HepG2 (cell line): ENCODE data around the gene LDLRAD4. TPM values are rescaled to one million over a fixed set of nuclear protein-coding genes. Genes with fewer than 3 reads are reported as not detected.

Source experiments
- ATAC-seq: fragments of 200-7000 bp; cut with Tn5 transposase; 3 replicates; pipeline ENCODE4 v1.9.1; 2020; ENCODE audit warnings: mild to moderate bottlenecking, moderate library complexity
- BruUV-seq: library from RNA; stranded (reverse); fragments of 400-500 nt; replicated peaks from 2 replicates; lab custom pipeline; 2021; lab: Mats Ljungman, UMichigan
- CTCF ChIA-PET: fragments of 300-600 bp; formaldehyde crosslinking; extraction: SDS; loops from one replicate; lab custom pipeline; 2021; ENCODE audit warnings: low total read pairs, inconsistent platforms, low intra/inter-chr PET ratio; lab: Yijun Ruan, JAX
- POLR2A ChIA-PET: fragments of 350-600 bp; sonication (Branson Sonifier 250); formaldehyde crosslinking; loops from one replicate; lab custom pipeline; 2020; ENCODE audit warnings: antibody characterized with exemption, inconsistent platforms; lab: Yijun Ruan, JAX
- DNase-seq: peaks from one replicate; pipeline ENCODE4 v3.0.0-alpha.2; 2015; ENCODE audit warnings: low spot score
- FAIRE-seq: peaks from 3 replicates; lab custom pipeline; 2011; peaks lifted over from hg19 to GRCh38; lab: Jason Lieb, UNC
- H2AFZ ChIP-seq: one replicate; pipeline ENCODE4 v1.6.1; 2011; ENCODE audit warnings: low read length, inconsistent platforms
- H3K27ac ChIP-seq: fragments of 300-600 bp; 3 replicates; pipeline ENCODE4 v1.8.0; 2011; ENCODE audit warnings: mixed run types, mild to moderate bottlenecking, mixed read lengths, low read length, inconsistent platforms; ENCODE audit not compliant: insufficient read depth; ENCODE audit errors: extremely low read length
- H3K27me3 ChIP-seq, 2 experiments: fragments of 200-600 bp in 1 of 2; 2 replicates in 1 of 2; 3 replicates in 1 of 2; pipeline versions ENCODE4 v1.6.0 to v1.8.0; 2011; ENCODE audit warnings: low read length in 2 of 2, mild to moderate bottlenecking in 2 of 2, moderate library complexity in 2 of 2, inconsistent platforms in 1 of 2; ENCODE audit not compliant: insufficient read depth in 2 of 2, control insufficient read depth in 1 of 2
- H3K36me3 ChIP-seq, 2 experiments: fragments of 200-600 bp in 1 of 2; replicated peaks in 1 of 2; 2 replicates in 1 of 2; 3 replicates in 1 of 2; pipeline versions ENCODE4 v1.5.1 to v1.8.0; 2011; ENCODE audit warnings: low read length in 2 of 2, inconsistent platforms in 1 of 2; ENCODE audit not compliant: insufficient read depth in 2 of 2, control insufficient read depth in 1 of 2
- H3K4me1 ChIP-seq: 2 replicates; pipeline ENCODE4 v1.5.1; 2012; ENCODE audit warnings: low read length, inconsistent platforms; ENCODE audit not compliant: insufficient read depth
- H3K4me2 ChIP-seq: 2 replicates; pipeline ENCODE4 v1.6.0; 2011; ENCODE audit warnings: low read depth, low read length, inconsistent platforms
- H3K4me3 ChIP-seq, 3 experiments: fragments of 200-600 bp in 1 of 3; sonication (generic), shearing (Covaris generic) in 1 of 3; replicated peaks in 1 of 3; 2 replicates each; pipeline ENCODE4 v1.5.1; 2011 to 2016; ENCODE audit warnings: low read length in 3 of 3, inconsistent platforms in 2 of 3, low read depth in 2 of 3, mild to moderate bottlenecking in 2 of 3, control low read depth in 1 of 3, mixed read lengths in 1 of 3; ENCODE audit not compliant: insufficient read depth in 1 of 3
- H3K79me2 ChIP-seq: one replicate; pipeline ENCODE4 v1.6.1; 2011; ENCODE audit warnings: low read length, inconsistent platforms; ENCODE audit not compliant: insufficient read depth
- H3K9ac ChIP-seq: 2 replicates; pipeline ENCODE4 v1.6.0; 2011; ENCODE audit warnings: mild to moderate bottlenecking, low read depth, low read length, inconsistent platforms; ENCODE audit not compliant: insufficient read depth
- H3K9me3 ChIP-seq: 2 replicates; pipeline ENCODE4 v1.5.1; 2012; ENCODE audit warnings: mild to moderate bottlenecking, low read length
- H4K20me1 ChIP-seq: 2 replicates; pipeline ENCODE4 v1.6.0; 2011; ENCODE audit warnings: inconsistent platforms, mild to moderate bottlenecking, low read length, moderate library complexity; ENCODE audit not compliant: insufficient read depth
- ETV5 ChIP-seq: IDR thresholded peaks from 2 replicates; pipeline ENCODE4 v1.6.1; 2018; ENCODE audit warnings: missing biosample characterization, missing genetic modification reagents, inconsistent platforms, borderline replicate concordance
- NRL ChIP-seq: sonication (generic); formaldehyde crosslinking; IDR thresholded peaks from 2 replicates; pipeline ENCODE4 v1.5.0; 2020; ENCODE audit warnings: missing genetic modification reagents, mild to moderate bottlenecking, moderate library complexity, borderline replicate concordance
- in situ Hi-C: cut with HindIII; loops from 2 replicates; pipeline ENCODE4 v1.10.0; 2017; ENCODE audit warnings: low pct_unique_long_range_greater_than_20kb; ENCODE audit not compliant: extremely low pct_ligation_motif_present
- intact Hi-C: fragments of 100-400 bp; cut with micrococcal nuclease; formaldehyde crosslinking; loops from one replicate; pipeline ENCODE4 v1.10.0; 2022; ENCODE audit not compliant: unreplicated experiment
- polyA plus RNA-seq, 8 experiments: library from polyadenylated mRNA; depleted of rRNA in 3 of 8; stranded (reverse) in 7 of 8; unstranded in 1 of 8; fragments of >200 nt; fragmentation: Illumina TruSeq in 4 of 8; extraction: Trizol in 4 of 8; gene quantifications; 2 replicates each; pipeline versions ENCODE4 v1.2.1 to v1.2.3, GENCODE V29; 2011 to 2016; ENCODE audit warnings: low read depth in 4 of 8, missing spikeins in 1 of 8, mixed read lengths in 1 of 8; ENCODE audit not compliant: insufficient read depth in 1 of 8
- total RNA-seq, 5 experiments: library from RNA; depleted of rRNA; stranded (reverse); fragments of >200 nt; fragmentation: Illumina TruSeq; extraction: Trizol; gene quantifications; 2 replicates each; pipeline ENCODE4 v1.2.3, GENCODE V29; 2016; ENCODE audit warnings: low read depth in 1 of 5
- TF ChIP-seq, protein P1 (sequence below): sonication (generic); formaldehyde crosslinking; IDR thresholded peaks from 2 replicates; pipeline ENCODE4 v1.4.0; 2020; ENCODE audit warnings: missing genetic modification reagents
- TF ChIP-seq, protein P2 (sequence below): sonication (generic); formaldehyde crosslinking; IDR thresholded peaks from 2 replicates; pipeline ENCODE4 v1.4.0; 2020; ENCODE audit warnings: mild to moderate bottlenecking, missing genetic modification reagents
- TF ChIP-seq, protein P3 (sequence below): sonication (generic); formaldehyde crosslinking; IDR thresholded peaks from 2 replicates; pipeline ENCODE4 v1.5.0; 2020; ENCODE audit warnings: mild to moderate bottlenecking, missing genetic modification reagents

The LDLRAD4 gene
- total and polyA plus RNA-seq, 2 of the 13 experiments (the other 11 are each of a cell fraction or from before 2014, with no cell fraction given): 13.6 to 20.9 TPM

DNA sequence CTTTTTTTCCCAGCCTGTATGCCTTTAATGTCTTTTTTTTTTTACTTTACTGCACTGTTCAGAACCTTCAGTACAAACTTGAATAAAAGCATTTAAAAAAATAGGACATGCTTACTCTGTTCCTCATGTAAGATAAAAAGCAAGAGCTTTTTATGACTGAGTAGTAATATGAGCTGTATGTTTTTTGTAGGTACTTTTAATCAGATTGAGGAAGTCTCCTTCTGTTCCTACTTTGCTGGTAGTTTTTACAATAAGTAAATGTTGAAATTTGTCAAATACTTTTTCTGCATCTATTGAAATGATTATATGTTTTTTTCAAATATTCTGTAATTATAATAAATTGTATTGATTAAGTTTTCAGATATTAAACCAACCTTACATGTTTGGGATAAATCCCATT, 318.0 kb downstream of the LDLRAD4 start:
- no peaks in the 10 kb centered on the region for H3K36me3 ChIP-seq
- H3K4me2 ChIP-seq: no peak overlapping the region
- intact Hi-C loops (no loop called here), in situ Hi-C loops (loop anchor here (10.0 kb wide), 1 partner anchor 312 kb away; no protein-coding TSS in a partner anchor)
- no peak overlapping the region for H3K9ac ChIP-seq
- CTCF ChIA-PET: no interaction called here
- ATAC-seq: no peak
- H3K4me1 ChIP-seq: peaks cover 79% of the 10 kb centered on the region
- TF ChIP-seq NRL (CRISPR knock-in tag): no peak
- TF ChIP-seq, protein P1, sequence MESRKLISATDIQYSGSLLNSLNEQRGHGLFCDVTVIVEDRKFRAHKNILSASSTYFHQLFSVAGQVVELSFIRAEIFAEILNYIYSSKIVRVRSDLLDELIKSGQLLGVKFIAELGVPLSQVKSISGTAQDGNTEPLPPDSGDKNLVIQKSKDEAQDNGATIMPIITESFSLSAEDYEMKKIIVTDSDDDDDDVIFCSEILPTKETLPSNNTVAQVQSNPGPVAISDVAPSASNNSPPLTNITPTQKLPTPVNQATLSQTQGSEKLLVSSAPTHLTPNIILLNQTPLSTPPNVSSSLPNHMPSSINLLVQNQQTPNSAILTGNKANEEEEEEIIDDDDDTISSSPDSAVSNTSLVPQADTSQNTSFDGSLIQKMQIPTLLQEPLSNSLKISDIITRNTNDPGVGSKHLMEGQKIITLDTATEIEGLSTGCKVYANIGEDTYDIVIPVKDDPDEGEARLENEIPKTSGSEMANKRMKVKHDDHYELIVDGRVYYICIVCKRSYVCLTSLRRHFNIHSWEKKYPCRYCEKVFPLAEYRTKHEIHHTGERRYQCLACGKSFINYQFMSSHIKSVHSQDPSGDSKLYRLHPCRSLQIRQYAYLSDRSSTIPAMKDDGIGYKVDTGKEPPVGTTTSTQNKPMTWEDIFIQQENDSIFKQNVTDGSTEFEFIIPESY: no peak
- TF ChIP-seq, protein P2, sequence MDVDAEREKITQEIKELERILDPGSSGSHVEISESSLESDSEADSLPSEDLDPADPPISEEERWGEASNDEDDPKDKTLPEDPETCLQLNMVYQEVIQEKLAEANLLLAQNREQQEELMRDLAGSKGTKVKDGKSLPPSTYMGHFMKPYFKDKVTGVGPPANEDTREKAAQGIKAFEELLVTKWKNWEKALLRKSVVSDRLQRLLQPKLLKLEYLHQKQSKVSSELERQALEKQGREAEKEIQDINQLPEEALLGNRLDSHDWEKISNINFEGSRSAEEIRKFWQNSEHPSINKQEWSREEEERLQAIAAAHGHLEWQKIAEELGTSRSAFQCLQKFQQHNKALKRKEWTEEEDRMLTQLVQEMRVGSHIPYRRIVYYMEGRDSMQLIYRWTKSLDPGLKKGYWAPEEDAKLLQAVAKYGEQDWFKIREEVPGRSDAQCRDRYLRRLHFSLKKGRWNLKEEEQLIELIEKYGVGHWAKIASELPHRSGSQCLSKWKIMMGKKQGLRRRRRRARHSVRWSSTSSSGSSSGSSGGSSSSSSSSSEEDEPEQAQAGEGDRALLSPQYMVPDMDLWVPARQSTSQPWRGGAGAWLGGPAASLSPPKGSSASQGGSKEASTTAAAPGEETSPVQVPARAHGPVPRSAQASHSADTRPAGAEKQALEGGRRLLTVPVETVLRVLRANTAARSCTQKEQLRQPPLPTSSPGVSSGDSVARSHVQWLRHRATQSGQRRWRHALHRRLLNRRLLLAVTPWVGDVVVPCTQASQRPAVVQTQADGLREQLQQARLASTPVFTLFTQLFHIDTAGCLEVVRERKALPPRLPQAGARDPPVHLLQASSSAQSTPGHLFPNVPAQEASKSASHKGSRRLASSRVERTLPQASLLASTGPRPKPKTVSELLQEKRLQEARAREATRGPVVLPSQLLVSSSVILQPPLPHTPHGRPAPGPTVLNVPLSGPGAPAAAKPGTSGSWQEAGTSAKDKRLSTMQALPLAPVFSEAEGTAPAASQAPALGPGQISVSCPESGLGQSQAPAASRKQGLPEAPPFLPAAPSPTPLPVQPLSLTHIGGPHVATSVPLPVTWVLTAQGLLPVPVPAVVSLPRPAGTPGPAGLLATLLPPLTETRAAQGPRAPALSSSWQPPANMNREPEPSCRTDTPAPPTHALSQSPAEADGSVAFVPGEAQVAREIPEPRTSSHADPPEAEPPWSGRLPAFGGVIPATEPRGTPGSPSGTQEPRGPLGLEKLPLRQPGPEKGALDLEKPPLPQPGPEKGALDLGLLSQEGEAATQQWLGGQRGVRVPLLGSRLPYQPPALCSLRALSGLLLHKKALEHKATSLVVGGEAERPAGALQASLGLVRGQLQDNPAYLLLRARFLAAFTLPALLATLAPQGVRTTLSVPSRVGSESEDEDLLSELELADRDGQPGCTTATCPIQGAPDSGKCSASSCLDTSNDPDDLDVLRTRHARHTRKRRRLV (CRISPR knock-in tag): no peak
- TF ChIP-seq, protein P3, sequence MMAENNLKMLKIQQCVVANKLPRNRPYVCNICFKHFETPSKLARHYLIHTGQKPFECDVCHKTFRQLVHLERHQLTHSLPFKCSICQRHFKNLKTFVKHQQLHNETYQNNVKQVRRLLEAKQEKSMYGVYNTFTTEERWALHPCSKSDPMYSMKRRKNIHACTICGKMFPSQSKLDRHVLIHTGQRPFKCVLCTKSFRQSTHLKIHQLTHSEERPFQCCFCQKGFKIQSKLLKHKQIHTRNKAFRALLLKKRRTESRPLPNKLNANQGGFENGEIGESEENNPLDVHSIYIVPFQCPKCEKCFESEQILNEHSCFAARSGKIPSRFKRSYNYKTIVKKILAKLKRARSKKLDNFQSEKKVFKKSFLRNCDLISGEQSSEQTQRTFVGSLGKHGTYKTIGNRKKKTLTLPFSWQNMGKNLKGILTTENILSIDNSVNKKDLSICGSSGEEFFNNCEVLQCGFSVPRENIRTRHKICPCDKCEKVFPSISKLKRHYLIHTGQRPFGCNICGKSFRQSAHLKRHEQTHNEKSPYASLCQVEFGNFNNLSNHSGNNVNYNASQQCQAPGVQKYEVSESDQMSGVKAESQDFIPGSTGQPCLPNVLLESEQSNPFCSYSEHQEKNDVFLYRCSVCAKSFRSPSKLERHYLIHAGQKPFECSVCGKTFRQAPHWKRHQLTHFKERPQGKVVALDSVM (CRISPR knock-in tag): no peak
- TF ChIP-seq ETV5 (CRISPR knock-in tag): no peak
- no peaks in the 10 kb centered on the region for H3K79me2 ChIP-seq
- DNase-seq: no peak
- no peaks in the 10 kb centered on the region for H4K20me1 ChIP-seq
- no peak overlapping the region for H3K27ac ChIP-seq
- no peak for FAIRE-seq
- no peak overlapping the region for H2AFZ ChIP-seq
- H3K4me3 ChIP-seq: no peak overlapping the region
- POLR2A ChIA-PET: no interaction called here
- H3K9me3 ChIP-seq: no peaks in the 10 kb centered on the region
- no TSS peak for BruUV-seq
- H3K27me3 ChIP-seq: no peaks in the 10 kb centered on the region
